Hematopoietic multipotent progenitor cell treated with erythropoietin and hydrocortisone succinate and interleukin-3 and kit ligand, for 6 days (in vitro differentiated cells): ENCODE data around the gene KAZALD1.

Experiments used
- DNase-seq: peaks from one replicate; pipeline ENCODE4 v3.0.0-alpha.2; 2015

KAZALD1 gene

DNA sequence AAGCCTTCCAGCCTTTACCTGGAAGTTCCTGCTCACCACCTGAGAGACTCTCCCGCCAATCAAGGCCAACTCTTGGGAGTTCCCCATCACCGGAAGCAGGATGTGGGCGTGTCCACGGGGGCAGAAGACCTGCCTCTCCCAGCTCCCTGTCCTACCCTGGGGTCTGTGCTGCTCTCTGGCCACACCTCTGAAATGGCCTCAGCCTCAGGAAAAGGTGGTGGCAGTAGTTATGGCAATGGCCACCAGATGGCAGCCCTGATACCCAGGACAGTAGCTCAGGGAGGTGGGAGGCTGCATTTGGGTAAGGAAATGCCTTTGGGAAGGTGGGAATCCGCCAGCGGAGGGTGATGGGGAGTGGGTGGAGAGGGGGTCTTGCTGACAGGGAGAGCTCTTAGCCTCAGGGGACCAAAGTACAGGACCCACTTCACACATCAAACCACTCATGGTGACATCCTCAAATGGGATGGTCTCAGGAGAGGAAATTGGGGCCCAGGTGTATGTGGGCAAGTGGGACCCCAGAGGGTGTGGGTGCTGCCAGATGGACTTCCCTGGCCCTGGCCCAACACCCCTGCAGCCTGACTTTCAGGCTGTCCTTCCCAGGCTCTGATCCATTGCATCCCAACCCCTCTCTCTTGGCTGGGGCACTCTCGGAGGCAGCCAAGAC is 33.9 kb downstream of the KAZALD1 start:
- peak; percentile 83 for DNase-seq

DNA sequence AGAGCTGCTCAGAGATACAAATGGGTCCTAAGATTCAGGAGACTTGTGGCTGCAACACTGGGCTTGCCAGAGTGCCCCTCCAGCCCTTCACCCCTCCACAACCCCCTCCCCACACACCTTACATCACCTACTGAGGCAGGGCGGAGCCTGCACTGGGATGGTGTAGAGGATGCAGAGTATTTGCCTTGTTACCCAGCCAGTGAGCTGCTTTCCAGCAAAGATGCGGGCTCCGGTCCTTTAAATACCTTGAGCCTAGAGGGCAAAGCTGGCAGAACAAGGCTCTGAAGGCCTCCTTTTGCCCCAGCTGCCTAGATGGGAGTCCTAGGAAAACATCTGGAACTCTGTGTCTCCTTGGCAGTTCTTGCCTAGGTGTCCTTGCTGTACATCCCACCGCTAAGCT is 34.6 kb downstream of the KAZALD1 start:
- no peak for DNase-seq

DNA sequence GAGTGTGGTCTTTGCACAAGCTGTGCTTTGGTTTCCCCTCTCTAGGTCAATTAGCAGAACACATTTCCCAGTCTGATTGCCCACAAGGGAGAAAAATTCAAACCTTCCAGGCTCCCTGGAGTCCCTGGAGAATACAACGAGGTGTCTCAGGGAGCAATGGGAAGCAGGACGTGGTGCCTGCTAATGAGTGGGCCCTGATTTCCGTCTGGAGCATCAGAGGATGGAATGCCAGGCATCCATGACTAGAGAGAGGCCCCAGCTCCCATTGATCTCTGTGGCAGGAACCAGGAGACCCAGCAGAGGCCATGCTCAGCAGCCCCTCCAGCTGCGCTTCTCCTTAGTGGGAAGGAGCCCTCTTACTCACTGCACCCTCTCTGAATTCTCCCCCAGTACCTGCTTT is 36.1 kb downstream of the KAZALD1 start:
- no peak for DNase-seq

DNA sequence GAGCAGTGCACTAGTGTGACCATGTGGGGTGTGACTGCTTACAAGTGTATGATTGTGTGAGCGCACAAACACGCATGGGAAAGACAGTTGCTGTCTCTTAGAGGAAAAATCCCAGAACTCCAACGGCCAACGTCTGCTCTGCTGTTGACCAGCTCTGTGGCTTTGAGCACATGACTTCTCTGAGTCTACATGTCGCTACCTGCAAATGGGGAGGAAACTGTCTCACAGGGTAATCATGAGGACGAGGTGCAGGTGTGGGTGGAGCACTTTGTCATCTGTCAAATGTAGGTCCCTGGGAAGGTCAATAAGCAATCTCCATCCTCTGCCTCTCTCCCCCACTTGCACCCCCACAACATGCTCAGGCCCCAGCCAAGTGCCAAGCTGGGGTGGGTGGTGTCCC is 38.1 kb downstream of the KAZALD1 start:
- DNase-seq = no peak

DNA sequence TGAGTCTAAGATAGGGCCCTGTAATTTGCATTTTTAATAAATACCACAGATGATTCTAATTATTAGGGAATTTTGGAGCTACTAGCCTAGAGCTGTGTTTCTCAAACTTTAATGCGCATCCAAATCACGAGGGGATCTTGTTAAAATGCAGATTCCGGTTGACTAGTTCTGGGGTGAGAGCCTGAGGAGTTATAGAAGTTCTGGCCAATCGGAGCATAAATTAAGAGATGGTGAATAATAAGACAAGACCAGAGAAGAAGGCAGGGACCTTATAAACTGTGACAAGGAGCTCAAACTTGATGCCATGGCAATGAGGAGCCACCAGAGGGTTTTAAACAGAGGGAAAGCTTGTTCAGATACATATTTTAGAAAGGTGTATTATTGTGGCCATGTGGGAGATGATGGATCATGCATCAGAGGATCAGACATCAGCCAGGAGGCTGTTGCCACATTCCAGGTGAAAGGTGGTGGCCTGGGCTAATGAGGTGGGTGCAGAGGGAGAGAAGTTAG is 39.6 kb downstream of the KAZALD1 start:
- no peak for DNase-seq

DNA sequence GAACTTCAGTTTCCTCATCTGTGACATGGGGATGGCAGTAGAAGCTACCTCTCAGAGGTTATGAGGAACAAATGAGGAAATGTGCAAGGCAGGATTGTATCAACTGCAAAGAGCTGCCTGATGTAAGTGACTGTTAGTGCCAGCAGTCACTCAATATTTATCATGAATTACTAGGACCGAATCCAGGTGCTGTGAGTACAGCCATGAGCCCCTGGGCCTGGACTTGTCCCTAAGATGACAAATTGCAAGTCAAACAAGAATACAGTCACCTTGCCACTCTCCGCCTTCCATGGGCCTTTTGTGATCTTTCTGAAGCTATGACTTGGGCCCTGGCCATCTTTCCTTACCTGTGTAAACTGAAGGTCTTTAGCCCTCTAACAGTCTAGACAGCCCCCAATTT is 41.6 kb downstream of the KAZALD1 start:
- no peak for DNase-seq

DNA sequence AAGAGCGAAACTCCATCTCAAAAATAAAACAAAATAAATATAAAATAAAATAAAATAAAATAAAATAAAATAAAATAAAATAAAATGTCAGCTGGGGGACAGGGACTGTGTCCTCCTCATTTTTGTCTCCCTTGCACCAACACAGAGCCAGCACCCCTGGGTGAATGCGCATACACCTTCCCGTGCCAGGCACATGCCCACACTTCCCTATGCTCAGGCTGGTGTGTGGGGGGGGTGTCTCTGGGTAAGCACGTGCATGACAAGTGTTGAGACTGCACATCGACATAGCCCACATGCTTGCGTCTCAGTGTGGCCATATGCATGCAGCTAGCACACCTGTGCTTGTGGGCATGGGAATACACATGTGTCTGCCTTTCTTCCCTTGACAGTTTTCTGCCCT is 44.6 kb downstream of the KAZALD1 start:
- DNase-seq = no peak

DNA sequence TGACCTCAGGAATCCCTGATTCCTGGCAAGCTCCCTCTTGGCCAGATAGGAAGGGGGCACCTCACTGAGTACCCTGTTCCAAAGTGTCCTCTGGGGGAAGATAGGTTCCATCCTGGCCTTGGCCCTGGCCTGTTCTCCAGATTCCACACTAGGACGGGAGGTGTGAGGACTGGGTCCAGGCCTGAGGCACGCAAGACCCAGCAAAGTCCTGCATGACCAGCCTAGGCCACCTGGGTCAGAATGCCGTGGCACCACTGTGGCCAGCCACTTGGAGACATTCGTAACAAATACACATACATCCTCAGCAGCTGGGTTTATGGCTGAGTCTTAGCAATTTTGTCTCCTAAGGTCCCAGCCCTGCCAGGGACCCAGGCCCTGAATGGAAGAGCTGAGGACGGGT is 46.0 kb downstream of the KAZALD1 start:
- DNase-seq = no peak

DNA sequence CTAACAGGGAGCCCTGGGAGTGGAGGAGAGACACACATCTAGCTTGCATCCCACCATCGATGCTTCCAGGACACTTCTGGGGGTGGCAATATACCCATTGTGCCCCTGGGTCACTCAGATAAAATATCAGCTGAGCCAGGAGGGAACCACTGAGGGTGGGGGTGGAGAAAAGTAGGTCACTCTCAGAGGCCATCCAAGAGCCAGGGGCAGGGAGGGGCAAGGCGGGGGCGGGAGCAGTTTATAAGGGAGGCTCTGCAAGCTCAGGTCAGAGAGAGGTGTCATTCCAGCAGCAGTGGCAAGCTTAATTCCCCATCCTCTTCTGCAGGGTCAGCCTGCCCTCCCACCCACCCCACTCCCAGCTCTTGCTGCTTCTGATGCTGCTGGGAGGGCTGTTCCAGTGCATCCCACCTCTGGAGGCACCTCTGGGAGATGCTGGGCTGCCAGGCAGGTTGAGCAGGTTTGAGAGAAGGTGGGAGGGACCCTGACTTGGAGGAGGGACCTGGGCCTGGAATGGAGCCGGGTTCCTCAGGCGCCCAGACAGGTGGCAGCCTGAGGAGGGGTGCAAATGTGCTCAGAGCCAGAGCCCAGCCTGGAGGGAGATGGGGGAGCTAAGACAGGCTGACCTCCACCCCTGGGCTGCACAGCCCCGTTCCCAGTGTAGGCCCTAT is 49.2 kb downstream of the KAZALD1 start:
- DNase-seq = no peak

DNA sequence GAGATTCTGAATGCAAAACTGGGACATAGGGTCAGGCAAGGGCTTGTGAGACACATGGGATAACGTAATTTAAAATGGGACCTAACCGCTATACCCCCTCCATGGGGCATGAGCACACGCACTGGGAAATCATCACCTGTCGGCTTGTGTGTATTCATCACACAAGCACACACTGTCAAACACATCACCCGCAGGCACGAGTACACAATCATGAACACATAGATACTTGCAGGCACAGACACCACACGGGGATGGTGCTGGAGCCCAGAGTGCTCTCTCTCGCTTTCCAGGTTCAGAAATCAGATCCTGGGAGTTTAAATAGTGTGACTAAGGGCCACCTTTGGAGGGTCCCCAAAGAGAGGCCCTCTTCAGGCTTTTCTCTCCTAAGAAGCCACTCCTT is 49.8 kb downstream of the KAZALD1 start:
- DNase-seq = no peak

DNA sequence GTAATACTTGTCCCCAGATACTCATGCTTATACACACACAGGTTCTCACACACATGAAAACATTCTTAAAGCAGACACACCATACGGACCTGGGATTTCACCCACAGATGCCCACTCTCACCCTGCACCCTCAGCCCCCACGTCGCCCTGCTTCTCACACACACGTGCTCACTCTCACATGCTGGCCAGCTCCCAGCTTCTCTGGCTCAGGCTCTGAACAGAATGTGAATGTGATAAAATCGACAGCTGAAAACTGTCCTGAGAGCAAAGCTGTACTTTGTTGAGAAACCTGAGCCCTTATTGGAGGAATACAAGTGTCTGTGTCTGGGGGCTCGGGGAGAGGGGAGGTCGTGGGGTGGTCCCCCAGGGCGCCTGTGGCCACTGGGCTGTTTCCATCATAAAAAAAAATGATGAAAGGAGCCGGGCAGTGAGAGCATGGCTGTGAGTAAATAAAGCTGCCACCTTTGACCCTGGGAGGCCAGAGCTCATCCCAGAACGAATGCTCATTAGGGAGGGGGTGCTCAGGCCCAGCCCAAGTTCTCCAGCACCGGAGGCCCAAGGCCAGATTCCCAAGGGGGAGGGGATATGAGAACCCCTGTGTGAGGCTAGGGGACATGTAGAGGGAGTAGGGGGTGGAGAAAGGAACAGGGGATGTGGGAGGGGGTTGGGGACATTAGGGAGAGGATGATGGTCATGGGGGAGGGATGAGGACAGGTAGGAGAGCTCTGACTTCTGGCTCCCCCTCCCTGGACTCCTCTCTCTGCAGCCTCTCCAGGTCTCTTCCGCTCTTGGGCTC is 51.2 kb downstream of the KAZALD1 start:
- no peak for DNase-seq

DNA sequence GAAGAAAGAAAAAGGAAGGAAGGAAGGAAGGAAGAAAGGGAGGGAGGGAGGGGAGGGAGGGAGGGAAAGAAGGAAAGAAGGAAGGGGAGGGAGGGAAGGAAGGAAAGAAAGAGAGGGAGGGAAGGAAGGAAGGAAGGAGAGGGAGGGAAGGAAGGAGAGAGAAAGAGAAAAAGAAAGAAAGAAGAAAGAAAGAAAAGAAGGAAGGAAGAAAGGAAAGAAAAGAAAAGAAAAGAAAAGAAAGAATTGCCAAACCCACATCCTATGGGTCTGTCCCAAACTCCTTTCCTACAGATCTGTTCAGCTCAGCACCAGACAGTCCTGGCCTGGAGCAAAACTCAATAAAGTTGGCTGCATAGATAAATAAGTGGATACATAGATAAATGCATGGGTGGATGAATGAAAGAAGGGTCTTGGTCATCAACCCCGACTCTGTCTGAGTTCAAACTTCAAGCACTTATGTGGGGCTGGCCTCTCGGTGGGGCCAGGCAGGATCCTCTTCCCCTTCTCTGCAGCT is 52.2 kb downstream of the KAZALD1 start:
- DNase-seq = no peak

DNA sequence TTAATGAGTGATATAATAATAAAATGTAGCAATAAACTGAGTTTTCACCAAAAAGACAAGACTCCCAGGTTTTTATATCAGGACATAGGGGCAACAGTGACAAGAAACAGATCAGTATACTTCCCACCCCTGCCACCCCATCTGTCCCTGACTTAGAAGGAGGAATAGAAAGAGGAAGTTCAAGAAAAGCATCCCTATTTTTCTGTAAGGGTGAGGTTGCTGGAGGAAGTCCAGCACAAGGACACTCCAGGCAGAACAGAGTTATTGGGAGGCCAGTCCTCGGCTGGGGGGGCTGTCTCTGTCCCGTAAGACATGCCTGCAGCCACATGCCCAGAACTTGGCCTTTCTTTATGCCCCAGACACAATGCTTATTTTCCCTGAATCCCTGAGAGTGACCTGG is 52.9 kb downstream of the KAZALD1 start:
- no peak for DNase-seq
